Measurements from ENCODE around the gene RAET1L.
"Not testable (repeated sequence)": the region's sequence is repeated elsewhere in the genome, so short reads cannot be mapped to it uniquely, and the experiment has no call there.

The RAET1L gene

DNA sequence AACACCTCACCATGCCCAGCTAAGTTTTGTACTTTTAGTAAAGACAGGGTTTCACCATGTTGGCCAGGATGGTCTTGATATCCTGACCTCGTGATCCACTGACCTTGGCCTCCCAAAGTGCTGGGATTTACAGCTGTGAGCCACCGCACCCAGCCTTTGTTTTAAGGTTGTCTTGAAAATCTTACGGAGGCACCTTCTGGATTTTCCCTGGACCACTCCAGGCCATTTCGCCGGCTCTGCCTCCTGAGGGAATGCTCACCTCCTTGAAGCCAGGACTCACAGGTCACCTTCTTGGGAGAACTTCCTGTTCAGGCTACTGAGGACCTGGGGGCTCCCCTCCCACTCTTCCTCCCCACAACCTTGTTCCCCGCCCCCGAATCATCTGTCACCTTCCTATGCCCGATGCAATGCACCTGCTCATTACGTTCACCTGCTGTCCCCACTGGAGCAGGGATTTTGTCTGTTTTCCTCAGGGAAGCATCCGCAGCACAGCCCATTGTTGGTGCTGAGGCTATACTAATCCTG lies 19.4 kb upstream of the RAET1L start:
- DNase-seq (ENCODE audit: low read depth in 3 of 3): no peak

GRCh38 chr6:150043501-150044412 lies 18.4 kb upstream of the RAET1L start:
- DNase-seq (ENCODE audit: low read depth in 3 of 3): no peak

DNA sequence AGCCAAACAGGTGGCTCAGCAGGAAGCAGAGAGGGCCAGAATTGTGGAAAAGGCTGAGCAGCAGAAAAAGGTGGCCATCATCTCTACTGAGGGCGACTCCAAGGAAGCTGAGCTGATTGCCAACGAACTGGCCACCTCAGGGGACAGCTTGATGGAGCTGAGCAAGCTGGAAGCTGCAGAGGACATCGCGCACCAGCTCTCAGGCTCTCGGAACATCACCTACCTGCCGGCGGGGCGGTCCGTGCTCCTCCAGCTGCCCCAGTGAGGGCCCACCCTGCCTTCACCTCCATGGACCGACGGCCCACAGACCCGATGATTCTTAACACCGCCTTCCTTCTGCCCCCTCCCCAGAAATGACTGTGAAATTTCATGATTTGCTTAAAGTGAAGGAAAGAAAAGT lies 17.8 kb upstream of the RAET1L start:
- no peak for DNase-seq (ENCODE audit: low read depth in 3 of 3)

DNA sequence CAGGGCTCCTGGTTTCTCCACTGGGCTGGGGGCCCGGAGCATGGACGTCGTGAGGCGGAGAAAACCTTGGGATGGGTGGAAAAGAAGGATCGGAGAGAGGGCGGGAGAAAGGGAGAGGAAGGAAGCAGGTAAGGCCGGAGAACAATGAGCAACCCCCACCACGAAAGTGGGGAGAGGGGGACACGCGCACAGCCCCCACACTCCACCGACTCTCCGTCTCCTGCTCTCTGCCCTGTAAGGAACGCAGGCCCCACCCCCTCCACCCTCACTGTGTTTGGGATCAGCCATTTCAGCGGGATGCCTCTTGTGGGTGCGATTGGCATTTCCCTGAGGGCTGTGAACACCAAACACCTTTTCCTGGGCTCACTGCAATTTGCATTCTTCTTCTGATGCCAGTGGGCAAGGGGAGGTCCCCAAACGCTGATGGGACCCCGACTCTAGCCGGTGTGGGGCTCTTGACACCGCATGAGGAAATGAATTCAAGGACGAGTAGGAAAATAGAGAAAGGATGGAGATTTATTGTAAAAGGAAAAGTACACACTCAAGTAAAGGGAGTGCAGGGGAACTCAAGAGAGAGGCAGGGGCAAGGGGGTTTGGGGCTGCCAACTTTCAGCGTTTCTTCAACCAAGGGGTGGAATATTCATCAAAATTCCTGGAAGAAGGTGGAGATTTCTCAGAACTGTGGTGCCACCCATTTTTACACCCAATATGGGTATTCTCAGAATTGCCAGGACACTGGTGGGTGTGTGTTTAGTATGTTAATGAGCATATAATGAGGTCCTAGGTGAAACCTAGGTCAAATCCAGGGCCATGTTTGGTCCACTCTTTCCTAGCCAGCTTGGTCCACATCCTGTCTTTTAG lies 13.1 kb upstream of the RAET1L start:
- DNase-seq (ENCODE audit: low read depth in 3 of 3): no peak

GRCh38 chr6:150037526-150038201 lies 12.3 kb upstream of the RAET1L start:
- no peak for DNase-seq (ENCODE audit: low read depth in 3 of 3)

DNA sequence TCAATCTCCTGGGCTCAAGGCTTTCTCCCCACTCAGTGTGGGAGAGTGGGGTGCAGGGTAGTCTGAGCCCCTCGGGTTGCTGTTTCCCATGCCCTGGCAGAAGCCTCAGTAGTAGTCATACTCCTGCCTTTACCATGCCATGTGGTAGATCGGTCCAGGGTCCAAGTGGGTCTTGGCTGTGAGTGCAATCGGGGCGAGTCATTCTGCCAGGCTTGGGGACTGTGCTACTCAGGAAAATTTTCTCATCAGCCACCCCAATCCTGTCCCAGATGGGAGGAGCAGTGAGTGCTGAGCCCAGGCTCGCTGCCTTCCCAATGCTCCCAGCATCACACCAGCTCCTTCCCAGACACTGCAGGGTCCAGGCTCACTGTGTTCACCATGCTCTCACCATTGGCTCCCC lies 10.7 kb upstream of the RAET1L start:
- DNase-seq (ENCODE audit: low read depth in 3 of 3): no peak

GRCh38 chr6:150033207-150033771 lies 8.0 kb upstream of the RAET1L start:
- DNase-seq (ENCODE audit: low read depth in 3 of 3): no peak

DNA sequence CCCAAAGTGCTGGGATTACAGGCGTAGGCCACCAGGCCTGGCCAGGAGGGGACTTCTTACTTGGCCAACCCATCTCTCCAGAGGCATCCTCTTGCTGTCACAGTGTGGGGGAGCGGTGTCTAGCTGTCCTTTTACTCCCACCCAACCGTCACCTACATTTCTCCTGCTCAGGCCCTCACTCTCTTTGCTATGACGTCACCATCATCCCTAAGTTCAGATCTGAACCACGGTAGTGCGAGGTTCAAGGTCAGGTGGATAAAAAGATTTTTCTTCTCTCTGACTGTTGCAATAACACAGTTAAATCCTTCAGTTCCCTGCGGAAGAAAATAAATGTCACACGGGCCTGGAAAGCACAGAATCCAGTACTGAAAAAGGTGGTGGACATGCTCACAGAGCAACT lies 7.3 kb upstream of the RAET1L start:
- no peak for DNase-seq (ENCODE audit: low read depth in 3 of 3)

- DNase-seq (ENCODE audit: low read depth in 3 of 3): no peak
These were observed 5.3 kb upstream of the RAET1L start for GRCh38 chr6:150030611-150031010.

DNA sequence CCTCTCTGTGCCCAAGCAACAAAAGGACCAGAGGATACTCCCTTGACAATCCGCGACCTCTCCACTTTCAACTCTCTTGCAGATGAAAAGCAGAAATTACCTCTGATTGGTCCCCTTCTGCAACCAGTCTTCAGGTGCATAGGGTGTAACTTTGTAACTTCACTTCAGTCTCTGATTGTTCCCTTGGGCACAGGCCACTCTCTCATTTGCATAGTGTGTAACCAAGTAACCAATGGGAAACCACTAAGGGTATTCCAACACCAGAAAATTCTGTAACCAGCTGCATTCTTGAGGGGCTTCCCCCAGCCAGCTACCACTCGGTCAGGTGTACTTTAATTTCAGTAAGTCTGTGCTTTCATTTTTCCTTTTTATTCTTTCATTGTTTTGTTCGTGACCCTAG lies 4.4 kb upstream of the RAET1L start:
- DNase-seq (ENCODE audit: low read depth in 3 of 3): no peak

GRCh38 chr6:150029276-150029675 lies 3.9 kb upstream of the RAET1L start:
- DNase-seq (ENCODE audit: low read depth in 3 of 3): no peak

DNA sequence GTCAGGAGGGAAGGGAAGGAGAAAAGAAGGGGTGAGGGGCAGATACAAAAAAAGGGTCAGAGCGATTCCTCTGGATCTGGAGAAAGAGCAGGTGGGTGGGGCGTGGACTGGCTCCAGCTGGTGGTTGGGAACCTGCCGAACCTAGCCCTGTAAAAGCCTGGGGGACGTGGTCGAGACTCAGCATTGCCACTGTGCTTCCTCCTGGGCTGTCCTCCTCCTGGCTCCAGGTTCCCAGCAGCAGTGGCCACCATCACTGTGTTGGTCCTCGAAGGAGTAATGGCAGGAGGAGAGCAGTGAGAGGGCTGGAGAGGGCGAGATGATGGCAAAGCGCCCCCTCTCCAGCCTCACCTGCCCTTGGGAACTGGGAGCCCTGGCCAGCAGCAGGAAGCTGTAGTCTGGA lies 3.5 kb upstream of the RAET1L start:
- DNase-seq (ENCODE audit: low read depth in 3 of 3): no peak

DNA sequence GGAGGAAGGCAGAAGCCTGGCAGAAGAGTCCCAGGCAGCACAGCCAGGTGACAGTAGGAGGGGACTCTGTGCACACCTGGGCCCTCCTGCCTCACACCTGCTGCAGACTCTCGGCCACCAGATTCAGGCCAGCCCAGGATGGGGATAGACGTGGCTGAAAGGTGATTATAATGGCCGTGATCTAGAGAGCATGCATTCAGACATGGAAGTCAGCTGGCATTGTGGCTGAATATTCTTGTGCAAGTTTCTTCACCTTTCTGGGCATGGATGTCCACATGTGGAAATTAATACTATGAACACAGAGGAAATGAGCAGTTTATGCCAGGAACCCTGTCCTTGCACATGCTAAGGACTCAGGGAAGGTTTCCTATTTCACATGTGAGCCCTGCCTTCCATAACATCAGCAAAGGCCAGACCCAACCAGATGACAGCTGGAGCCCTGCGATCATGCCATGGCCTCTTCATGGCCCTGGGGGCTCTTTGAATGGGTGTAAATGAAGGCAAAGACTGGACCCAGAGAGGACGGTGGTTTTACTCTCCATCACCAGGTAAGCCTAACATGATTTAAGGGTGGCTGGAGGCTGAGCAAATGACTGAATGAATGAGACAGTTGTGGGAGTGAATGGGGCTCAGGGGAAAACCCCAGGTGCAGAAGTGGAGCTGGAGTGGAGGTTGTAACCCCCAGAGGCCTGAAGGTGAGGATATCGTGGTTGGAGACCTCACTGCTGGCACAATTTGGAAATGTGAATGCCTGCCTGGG lies 2.7 kb upstream of the RAET1L start:
- no peak for DNase-seq (ENCODE audit: low read depth in 3 of 3)

DNA sequence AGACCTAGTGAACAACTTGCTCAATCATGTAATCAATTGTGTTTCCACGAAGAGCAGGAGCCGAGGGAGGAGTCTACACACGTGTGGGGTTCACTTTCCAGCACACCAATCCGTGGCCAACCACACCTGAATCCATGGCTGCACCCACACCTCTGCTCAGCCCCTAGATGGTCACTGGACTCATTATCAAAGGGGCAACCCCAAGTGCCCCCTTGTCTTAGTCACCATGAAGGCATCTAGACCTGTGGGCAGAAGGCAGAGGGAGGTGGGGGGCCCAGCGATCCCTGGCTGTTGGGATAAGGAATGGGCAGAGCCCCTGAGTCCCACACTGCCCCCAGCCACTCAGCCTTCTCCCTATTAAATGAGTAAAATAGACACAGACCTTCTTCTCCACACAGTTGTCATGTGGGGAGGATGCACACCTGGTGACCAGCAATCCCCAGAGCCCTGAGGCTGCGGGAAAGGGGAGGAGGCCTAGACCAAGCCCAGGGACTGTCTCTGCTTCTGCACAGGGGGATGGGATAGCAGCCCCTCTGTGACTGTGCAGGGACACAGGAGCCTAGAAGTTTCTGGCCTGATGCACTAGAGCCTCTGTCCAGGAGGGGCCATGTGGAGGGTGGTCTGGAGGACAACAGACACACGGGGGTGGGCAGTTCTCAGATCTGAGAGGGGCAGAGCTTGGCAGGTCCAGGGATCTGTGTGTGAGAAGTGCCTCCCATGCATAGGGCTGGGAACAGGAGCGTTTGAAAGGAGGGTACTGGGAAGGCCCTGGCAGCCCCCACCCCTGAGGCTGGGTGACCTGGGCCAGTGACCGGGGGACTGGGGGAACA lies 1.9 kb upstream of the RAET1L start:
- DNase-seq (ENCODE audit: low read depth in 3 of 3): no peak

GRCh38 chr6:150024646-150025155 lies 631 bp downstream of the RAET1L start:
- no peak for DNase-seq (ENCODE audit: low read depth in 3 of 3)

- DNase-seq (ENCODE audit: low read depth in 3 of 3): not testable (repeated sequence)
These were observed 1.3 kb downstream of the RAET1L start for GRCh38 chr6:150024021-150024420.

GRCh38 chr6:150021870-150022269 lies 3.5 kb downstream of the RAET1L start:
- DNase-seq (ENCODE audit: low read depth in 3 of 3): not testable (repeated sequence)

- no peak for DNase-seq (ENCODE audit: low read depth in 3 of 3)
These were observed 6.3 kb downstream of the RAET1L start for GRCh38 chr6:150018846-150019580.

DNA sequence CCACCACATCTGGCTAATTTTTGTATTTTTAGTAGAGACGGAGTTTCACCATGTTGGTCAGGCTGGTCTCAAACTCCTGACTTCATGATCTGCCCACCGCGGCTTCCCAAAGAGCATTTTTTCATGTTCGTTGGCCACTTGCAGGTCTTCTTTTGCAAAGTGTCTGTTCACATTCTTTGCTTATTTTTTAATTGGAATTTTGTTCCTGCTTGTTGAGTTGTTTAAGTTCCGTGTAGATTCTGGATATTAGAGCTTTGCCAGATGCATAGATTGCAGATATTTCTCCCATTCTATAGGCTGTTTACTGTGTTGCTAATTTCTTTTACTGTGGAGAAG lies 8.2 kb downstream of the RAET1L start:
- not testable (repeated sequence) for DNase-seq (ENCODE audit: low read depth in 3 of 3)
